ENCODE measurements around the gene DICER1. TPM values are rescaled to one million over a fixed set of nuclear protein-coding genes. Genes with fewer than 3 reads are reported as not detected.
A peak's percentile ranks its signal among the peaks of the same experiment; 100 is the strongest.

DICER1 gene
- total and polyA plus RNA-seq, 8 donors, result 47.9 to 76.9 (median 50.9) TPM

DNA sequence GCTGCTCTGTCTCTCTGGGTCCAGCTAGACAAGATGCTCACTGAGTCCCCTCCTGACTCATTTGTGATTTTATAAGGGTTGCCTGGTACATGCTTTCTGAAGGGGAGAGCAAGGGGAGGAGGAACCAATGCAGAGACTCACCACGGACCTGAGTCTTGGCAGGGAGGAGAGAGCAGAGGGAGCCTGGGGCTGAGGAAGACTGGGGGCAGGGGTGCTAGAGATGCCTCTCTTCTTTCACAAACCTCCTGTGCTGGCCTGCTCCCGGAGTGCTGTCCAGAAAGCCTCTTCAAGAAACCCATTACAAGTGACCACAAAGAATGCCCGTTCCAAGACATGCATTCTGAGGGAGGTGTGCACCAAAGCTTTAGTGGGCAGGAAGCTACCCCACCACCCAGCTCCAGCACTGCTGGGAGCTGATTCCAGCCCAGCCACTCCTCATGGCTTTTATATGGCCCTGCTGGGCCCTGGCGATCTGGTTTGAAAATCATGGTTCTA lies 33.1 kb upstream of the DICER1 start:
- no peak for ATAC-seq
- Histone ChIP-seq H3K27ac (peak overlapping the region in 1 of 2 donors; percentile 41), H3K36me3 (no peaks in the 10 kb centered on the region), H3K4me1 (peaks cover 8 to 63% of the 10 kb centered on the region in 2 donors), H3K4me3 (no peak overlapping the region), H3K9me3 (no peaks in the 10 kb centered on the region), H3K27me3 (no peaks in the 10 kb centered on the region)
- intact Hi-C loops (cut with DNase I), result no loop called here
- no peak for DNase-seq
- no peak for TF ChIP-seq CTCF (IDR thresholded peaks at IDR 0.05)

GRCh38 chr14:95189367-95190132 lies 32.2 kb upstream of the DICER1 start:
- Histone ChIP-seq H3K27ac (peak overlapping the region in 1 of 2 donors; percentile 25), H3K9me3 (no peaks in the 10 kb centered on the region), H3K4me1 (peaks cover 15 to 71% of the 10 kb centered on the region in 2 donors), H3K36me3 (no peaks in the 10 kb centered on the region), H3K4me3 (no peak overlapping the region), H3K27me3 (no peaks in the 10 kb centered on the region)
- intact Hi-C loops (cut with DNase I), result no loop called here
- no peak for DNase-seq
- no peak for TF ChIP-seq CTCF (IDR thresholded peaks at IDR 0.05)
- ATAC-seq, result no peak

DNA sequence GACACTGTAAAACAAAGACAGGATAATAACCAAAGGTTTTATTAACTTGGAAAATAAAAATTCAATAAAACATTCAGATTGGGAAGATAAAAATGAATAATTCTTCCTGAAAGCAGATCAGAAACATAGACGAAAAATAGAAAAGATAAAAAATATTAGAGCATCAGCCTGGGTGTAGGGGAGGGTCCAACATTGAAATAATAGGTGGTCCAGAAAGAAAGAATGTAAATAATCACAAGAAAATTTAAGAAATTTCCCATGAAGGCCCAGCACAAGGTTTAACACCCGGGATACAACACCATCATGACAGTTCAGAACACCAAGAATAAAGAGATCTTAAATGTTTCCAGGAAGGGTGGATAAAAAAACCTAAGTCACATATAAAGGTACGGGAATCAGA lies 31.1 kb upstream of the DICER1 start:
- intact Hi-C loops (cut with DNase I), result no loop called here
- Histone ChIP-seq H3K4me3 (no peak overlapping the region), H3K4me1 (peaks cover 20 to 83% of the 10 kb centered on the region in 2 donors), H3K9me3 (no peaks in the 10 kb centered on the region), H3K27me3 (no peaks in the 10 kb centered on the region), H3K27ac (peak overlapping the region in 1 of 2 donors; percentile 25), H3K36me3 (no peaks in the 10 kb centered on the region)
- ATAC-seq (no peak), DNase-seq (no peak)
- TF ChIP-seq CTCF (IDR thresholded peaks at IDR 0.05), result no peak

DNA sequence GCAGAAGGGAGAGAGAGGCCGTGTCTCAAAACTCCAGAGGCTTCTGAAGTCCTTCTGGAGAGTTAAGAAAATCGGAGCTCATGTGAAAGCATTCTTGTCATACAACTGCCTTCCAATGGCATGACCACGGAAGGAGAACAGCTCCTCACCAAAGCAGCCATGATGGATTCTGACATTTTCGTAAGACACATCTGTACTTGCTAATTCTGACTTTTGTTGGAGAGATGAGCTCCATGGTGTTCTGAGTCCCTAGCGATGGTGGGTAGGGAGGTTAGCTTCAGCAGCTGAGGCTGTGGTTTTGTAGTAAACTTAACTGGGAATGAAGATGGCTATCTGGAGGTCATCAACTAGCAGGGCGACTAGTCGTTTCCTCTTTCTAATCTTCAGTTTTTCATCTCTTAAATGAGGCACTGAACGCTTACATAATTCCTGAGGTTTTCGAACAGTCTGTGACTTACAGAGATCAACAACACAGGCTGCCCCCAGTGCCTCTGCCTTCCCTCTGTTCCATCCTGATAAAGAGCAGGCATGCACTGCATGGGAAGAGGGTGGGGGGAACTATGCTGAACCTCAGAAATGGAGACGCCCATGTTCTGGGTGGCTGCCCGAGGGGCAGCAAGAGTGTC lies 28.6 kb upstream of the DICER1 start:
- H3K4me1 ChIP-seq, result peaks cover 20 to 76% of the 10 kb centered on the region in 2 donors
- TF ChIP-seq CTCF (IDR thresholded peaks at IDR 0.05), result no peak
- peak overlapping the region; percentile 79 to 97 for H3K27ac ChIP-seq
- H3K27me3 ChIP-seq, result no peaks in the 10 kb centered on the region
- DNase-seq, result no peak
- intact Hi-C loops (cut with DNase I), result no loop called here
- H3K9me3 ChIP-seq, result no peaks in the 10 kb centered on the region
- peak; percentile 12 for ATAC-seq
- H3K4me3 ChIP-seq, result peak overlapping the region in 1 of 2 donors; percentile 22
- no peaks in the 10 kb centered on the region for H3K36me3 ChIP-seq

Measured in left lung (tissue), 10 donors.